ENCODE results near the gene DNAJC25.
A peak's percentile ranks its signal among the peaks of the same experiment; 100 is the strongest.

The DNAJC25 gene

GRCh38 chr9:111630182-111630963 lies 761 bp upstream of the DNAJC25 start:
- Histone ChIP-seq H3K9me3 (ENCODE audit: control insufficient read depth, insufficient read depth, low read depth, low read length) (no peaks in the 10 kb centered on the region), H3K36me3 (ENCODE audit: control insufficient read depth in 2 of 2, insufficient read depth in 1 of 2, low read length in 2 of 2) (no peaks in the 10 kb centered on the region), H3K4me1 (ENCODE audit: control insufficient read depth, insufficient read depth, low read length) (peaks cover 2% of the 10 kb centered on the region; the same call in 1 of the 2 replicates), H3K27ac (ENCODE audit: extremely low read depth, low read depth, low read length) (peak overlapping the region; percentile 48; the same call in 1 of the 2 replicates), H3K4me3 (ENCODE audit: low read depth, low read length) (peak overlapping the region; percentile 61)
- POLR2A ChIA-PET = interaction anchor here (0.5 to 2.6 kb wide), 26 partner anchors 9 to 749 kb away, joined by 3 to 17 read pairs (median 4); partner anchors contain the start of genes ECPAS, GNG10, PTGR1 and ZNF483
- no peak for TF ChIP-seq MEIS1 (CRISPR knock-in tag; IDR thresholded peaks at IDR 0.05; ENCODE audit: borderline replicate concordance)
- TF ChIP-seq ZNF335 (tag by site-specific recombination; conservative IDR thresholded peaks at IDR 0.05) = peak; percentile 86
- TF ChIP-seq ZNF664 (tag by site-specific recombination; IDR thresholded peaks at IDR 0.05) = no peak
- TF ChIP-seq ZBTB6 (tag by site-specific recombination; IDR thresholded peaks at IDR 0.05) = no peak
- no peak for TF ChIP-seq ZNF830 (tag by site-specific recombination; IDR thresholded peaks at IDR 0.05; ENCODE audit: low read depth)
- TF ChIP-seq HOXC10 (CRISPR knock-in tag; IDR thresholded peaks at IDR 0.05) = no peak
- 0 out of 2 replicates have a peak, but pooled peaks have one; percentile 14 for TF ChIP-seq ZNF777 (tag by site-specific recombination; IDR thresholded peaks at IDR 0.05; ENCODE audit: borderline replicate concordance)
- TF ChIP-seq TRIM28 (IDR thresholded peaks at IDR 0.05; ENCODE audit: borderline replicate concordance, low read length) = no peak
- no peak for TF ChIP-seq GLIS2 (tag by site-specific recombination; IDR thresholded peaks at IDR 0.05)
- TF ChIP-seq ZNF596 (tag by site-specific recombination; IDR thresholded peaks at IDR 0.05) = no peak
- no peak for TF ChIP-seq GLI2 (tag by site-specific recombination; IDR thresholded peaks at IDR 0.05; ENCODE audit: borderline replicate concordance, low read depth)
- TF ChIP-seq SALL2 (tag by site-specific recombination; IDR thresholded peaks at IDR 0.05; ENCODE audit: borderline replicate concordance) = no peak
- no peak for TF ChIP-seq ZNF768 (tag by site-specific recombination; IDR thresholded peaks at IDR 0.05)
- no peak for TF ChIP-seq ZNF704 (tag by site-specific recombination; IDR thresholded peaks at IDR 0.05)
- no peak for TF ChIP-seq ZNF670 (tag by site-specific recombination; IDR thresholded peaks at IDR 0.05; ENCODE audit: low read depth)
- no peak for TF ChIP-seq OVOL3 (tag by site-specific recombination; IDR thresholded peaks at IDR 0.05)
- no peak for TF ChIP-seq ZNF184 (tag by site-specific recombination; IDR thresholded peaks at IDR 0.05)
- peak; percentile 93 for TF ChIP-seq PRDM10 (tag by site-specific recombination; IDR thresholded peaks at IDR 0.05)
- no peak for TF ChIP-seq ZNF311 (tag by site-specific recombination; IDR thresholded peaks at IDR 0.05; ENCODE audit: borderline replicate concordance)
- CTCF ChIA-PET = interaction anchor here (0.5 to 1.7 kb wide), 3 partner anchors 9 to 32 kb away, joined by 3 to 6 read pairs (median 4); no protein-coding TSS in a partner anchor

- H3K4me3 ChIP-seq (ENCODE audit: low read depth, low read length) = peak overlapping the region; percentile 61
- H3K4me1 ChIP-seq (ENCODE audit: control insufficient read depth, insufficient read depth, low read length) = peaks cover 2% of the 10 kb centered on the region; the same call in 1 of the 2 replicates
- no peaks in the 10 kb centered on the region for H3K36me3 ChIP-seq (ENCODE audit: control insufficient read depth in 2 of 2, insufficient read depth in 1 of 2, low read length in 2 of 2)
- peak overlapping the region; percentile 48; the same call in 1 of the 2 replicates for H3K27ac ChIP-seq (ENCODE audit: extremely low read depth, low read depth, low read length)
- no peaks in the 10 kb centered on the region for H3K9me3 ChIP-seq (ENCODE audit: control insufficient read depth, insufficient read depth, low read depth, low read length)
- POLR2A ChIA-PET = interaction anchor here (0.5 to 2.6 kb wide), 30 partner anchors 9 to 748 kb away, joined by 3 to 17 read pairs (median 4); partner anchors contain the start of genes ECPAS, GNG10, PTGR1 and ZNF483
- CTCF ChIA-PET = interaction anchor here (1.7 kb wide), 1 partner anchor 33 kb away, joined by 6 read pairs; no protein-coding TSS in a partner anchor
- TF ChIP-seq ZFHX2 (tag by site-specific recombination; conservative IDR thresholded peaks at IDR 0.05) (no peak), ZNF645 (tag by site-specific recombination; IDR thresholded peaks at IDR 0.05) (no peak), KLF17 (tag by site-specific recombination; IDR thresholded peaks at IDR 0.05) (peak; percentile 76), ZNF501 (tag by site-specific recombination; IDR thresholded peaks at IDR 0.05) (peak; percentile 95), ZBTB49 (tag by site-specific recombination; IDR thresholded peaks at IDR 0.05; ENCODE audit: low read depth) (no peak)
Measured at GRCh38 chr9:111630964-111631213, 245 bp upstream of the DNAJC25 start.

Measured in HEK293 (cell line).